GM19043 (cell line): ENCODE data around the gene POLR2A.
"Not testable (repeated sequence)": the region's sequence is repeated elsewhere in the genome, so short reads cannot be mapped to it uniquely, and the experiment has no call there.

Experiments used
- ATAC-seq: cut with Tn5 transposase; IDR thresholded peaks from one replicate; pipeline ENCODE4 v1.9.1; 2021; ENCODE audit warnings: low read depth; ENCODE audit not compliant: unreplicated experiment

Gene POLR2A

DNA sequence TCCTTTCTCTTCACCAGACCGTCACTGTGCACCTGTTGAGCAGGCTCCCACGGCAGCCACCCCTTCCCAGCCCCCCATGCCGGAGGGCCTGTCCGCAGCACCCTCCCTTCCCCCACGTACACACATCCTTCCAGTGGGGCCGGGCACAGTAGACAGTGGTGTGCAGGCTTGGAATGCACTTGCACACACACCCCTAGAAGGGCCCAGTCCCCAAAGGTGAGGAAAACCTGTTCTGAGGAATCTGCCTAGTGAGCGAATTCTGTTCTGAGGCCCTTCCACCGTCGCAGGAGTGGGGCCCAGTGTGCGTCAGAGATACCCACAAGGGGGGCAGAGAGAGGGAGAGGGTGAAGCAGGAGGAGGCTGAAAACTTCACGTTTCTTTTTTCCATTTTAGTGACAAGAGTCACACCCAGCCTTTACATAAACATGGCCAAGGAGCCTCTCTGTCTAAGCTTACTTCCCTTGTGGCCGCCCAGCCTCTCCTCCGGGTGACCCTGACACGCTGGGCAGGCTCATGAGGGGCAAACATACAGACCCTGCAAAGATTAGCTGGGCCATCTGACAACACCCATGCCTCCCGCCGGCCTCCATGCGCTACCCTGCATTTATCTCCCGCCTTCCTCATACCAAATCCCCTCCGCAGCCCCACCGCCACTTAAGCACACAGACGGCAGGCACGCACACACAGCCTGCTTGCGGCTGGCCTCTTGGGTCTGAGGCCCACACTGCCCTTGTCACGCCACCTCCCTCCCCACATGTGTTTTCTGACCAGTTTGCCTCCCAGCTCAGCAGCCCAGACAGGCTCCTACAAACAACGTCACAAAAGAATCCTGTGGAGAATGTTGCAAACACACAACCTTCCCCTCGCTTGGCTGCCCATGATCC is 6.5 kb upstream of the POLR2A start:
- ATAC-seq, result no peak

DNA sequence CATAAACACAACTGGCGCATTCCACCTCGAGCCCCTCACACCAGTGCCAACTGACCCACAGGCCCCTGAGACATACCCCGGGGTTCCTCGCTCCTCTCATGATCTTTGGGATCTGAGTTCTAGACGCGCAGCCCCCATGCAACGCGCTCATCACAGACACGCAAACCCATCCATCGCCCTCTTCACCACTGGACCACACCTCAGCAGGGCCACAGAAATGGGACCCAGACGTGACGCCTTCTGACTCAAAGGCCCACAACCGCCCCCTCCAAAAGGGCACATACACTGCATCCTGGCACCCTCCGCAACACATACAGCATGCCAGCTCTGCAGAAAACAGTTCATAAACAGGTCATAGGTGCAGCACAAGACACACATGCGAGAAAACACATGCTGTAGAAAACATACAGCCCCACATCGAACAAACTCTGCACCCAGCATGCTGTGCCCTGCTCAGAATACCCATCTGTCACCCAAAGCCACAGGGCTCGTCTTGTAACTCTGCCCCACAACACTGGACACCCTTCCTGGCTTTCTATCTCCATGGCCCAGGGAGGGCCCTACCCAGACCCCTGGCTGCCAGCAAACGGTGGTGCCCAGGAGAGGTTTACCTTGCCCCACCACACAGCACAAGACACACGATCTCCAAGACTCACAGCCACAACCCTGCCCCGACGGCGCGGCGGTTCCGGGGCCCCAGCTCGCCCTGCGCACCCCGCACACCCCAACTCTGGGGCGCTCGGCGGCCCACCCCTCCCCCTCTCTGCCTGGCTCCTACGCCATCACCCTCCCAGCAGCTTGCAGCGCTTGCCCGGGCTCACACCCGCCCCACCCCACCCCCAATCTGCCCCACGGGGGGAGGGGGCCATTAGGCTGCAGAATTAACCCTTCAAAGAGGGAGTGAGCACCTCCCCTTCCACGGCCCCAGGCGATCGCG is 5.6 kb upstream of the POLR2A start:
- no peak for ATAC-seq

DNA sequence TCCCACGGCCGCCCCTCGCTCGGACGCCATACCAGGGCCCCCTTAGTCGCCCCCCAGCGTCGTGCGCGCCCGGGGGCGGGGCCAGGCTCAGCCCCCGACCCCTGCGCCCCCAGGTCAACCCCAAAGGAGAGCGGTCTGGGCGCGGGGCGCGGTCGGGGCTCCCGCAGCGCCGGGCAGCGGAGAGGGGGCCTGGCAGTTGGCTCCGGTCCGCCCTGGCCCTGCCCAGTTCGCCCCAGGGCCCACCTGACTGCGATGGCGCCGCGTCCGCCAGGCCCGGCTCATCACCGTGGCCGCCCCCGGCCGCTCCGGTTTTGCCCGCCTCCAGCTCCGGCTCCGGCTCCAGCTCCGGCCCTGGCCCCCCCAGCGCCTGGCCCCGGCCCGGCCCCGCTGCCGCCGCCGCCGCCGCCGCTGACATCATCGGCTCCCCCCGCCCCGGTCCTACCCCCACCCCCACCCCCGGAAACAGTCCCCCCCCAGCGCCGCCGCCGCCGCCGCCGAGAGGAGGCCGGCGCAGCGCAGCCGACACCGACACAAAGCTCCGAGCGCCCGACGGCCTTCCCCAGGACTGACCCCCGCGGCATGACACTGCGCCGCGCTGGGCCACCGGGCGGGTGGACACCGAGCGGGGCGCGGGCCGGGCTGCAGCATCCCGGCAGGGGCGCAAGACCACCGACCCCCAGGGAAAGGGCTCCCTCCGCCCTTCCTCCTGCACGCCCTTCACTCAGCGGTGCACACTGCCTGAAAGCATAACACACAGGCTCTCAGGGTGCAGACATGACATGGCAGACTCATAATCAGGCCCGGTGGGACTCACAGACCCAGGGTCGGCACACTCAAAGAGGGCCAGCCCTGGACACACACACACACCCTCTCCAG is 4.7 kb upstream of the POLR2A start, which contains the start of gene ZBTB4:
ZBTB4 (minus strand) TSS at position 419 of the 876 bp plus-strand sequence. CDS start 12,830 bp downstream, outside the sequence.
- no peak for ATAC-seq

DNA sequence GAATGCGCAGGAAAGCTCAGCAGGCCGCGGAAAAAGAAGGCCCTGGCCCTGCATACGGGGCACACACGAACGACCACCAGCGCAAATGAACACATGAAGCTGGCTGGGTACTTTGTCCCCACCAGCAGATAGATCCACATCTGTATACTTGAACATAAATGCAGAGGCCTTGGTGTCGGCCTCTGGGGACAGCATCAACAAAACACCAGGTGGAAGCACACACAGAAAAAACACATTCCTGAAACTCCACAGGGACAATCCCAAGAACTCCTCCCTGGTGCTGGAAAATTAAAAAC is 4.1 kb upstream of the POLR2A start:
- ATAC-seq, result no peak

DNA sequence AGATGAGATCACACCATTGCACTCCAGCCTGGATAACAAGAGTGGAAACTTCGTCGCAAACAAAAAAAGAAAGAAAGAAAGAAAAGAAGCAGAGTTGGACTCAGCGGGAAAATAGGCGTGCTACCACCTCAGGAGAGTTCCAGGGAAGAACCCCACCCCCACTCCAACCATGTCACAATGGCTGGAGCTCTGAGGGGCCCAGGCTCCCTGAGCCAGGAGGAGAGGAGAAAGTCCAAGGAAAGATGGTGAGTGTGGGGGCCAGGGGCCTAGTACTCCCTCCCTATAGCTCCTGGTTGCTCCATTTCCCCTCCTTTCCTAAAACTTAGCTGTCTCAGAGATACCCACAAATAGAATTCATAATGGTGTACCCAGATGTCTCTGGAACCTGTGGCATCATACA is 2.9 kb upstream of the POLR2A start, which contains the start of gene SLC35G6:
SLC35G6 (plus strand) TSS at position 172 of the 400 bp plus-strand sequence; CDS start at position 243, 71 bp downstream.
- ATAC-seq, result not testable (repeated sequence)

DNA sequence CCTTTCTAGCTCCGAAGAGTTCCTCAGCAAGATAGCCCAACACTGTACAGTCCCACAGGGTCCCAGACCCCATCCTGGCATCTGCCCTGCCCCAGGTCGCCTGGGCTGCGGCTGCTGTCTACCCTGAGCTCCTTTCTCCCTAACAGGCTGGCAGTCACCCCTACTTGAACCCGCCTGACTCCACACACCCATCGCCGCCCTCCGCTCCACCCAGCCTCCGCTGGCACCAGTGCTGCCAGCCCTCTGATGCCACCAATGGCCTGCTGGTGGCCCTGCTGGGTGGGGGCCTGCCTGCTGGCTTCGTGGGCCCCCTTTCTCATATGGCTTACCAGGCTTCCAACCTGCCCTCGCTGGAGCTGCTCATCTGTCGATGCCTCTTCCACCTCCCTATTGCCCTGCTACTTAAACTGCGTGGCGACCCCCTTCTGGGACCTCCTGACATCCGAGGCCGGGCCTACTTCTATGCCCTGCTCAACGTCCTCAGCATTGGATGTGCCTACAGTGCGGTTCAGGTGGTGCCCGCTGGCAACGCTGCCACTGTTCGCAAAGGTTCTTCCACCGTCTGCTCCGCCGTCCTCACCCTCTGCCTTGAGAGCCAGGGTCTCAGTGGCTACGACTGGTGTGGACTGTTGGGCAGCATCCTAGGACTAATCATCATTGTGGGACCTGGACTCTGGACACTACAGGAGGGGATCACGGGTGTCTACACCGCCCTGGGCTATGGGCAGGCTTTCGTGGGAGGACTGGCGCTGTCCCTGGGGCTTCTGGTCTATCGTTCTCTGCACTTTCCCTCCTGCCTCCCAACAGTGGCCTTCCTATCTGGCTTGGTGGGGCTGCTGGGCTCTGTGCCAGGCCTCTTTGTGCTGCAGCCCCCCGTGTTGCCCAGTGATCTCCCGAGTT is 2.1 kb upstream of the POLR2A start:
- ATAC-seq, result not testable (repeated sequence)

DNA sequence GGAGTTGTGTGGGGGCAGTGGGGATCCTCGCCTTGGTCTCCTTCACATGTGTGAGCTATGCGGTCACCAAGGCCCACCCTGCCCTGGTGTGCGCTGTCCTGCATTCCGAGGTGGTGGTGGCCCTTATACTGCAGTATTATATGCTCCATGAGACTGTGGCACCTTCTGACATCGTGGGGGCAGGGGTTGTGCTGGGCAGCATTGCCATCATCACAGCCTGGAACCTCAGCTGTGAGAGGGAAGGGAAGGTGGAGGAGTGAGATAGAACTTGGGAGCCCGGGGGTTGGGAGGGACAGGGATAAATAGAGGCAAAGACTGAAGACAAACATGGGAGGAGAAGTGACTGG is 1.5 kb upstream of the POLR2A start:
- not testable (repeated sequence) for ATAC-seq

DNA sequence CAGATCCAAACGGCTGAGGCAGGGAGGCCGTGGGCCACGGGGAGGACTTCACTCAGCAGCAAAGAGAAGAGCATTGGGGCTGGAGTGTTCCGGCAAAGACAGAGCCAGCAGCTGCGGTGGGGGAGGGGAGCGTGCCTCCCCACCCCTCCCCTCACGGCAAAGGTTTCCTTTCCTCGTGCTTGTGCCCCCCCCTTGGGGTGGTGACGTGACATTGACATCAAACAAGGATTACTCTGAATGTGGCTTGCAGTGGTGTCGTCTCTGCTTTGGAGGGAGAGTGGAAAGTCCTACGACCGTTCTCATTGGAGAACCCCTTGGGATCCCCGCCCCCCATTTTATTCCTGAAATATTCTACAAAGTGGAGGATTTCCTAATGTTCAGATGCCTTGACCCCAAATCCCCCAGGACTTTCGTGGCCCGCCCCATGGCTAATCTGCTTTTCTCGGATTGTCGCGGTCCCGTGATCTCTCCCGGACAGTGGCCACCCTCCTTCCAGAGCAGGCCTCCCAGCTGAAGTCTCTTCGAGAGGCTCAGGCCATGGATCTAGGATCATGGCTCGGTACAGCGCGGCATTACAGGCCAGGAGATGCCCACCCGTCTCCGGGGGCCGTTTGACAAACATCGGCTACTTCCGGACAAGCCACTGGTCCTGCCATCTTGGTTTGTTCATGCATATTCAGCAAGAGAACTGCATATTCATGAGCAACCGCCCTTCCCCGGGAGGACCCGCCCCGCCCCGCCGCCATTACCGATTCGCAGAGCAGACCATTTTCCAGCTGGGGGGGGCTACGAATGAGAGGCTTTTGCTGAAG is 705 bp upstream of the POLR2A start:
- ATAC-seq, result peak; percentile 44

DNA sequence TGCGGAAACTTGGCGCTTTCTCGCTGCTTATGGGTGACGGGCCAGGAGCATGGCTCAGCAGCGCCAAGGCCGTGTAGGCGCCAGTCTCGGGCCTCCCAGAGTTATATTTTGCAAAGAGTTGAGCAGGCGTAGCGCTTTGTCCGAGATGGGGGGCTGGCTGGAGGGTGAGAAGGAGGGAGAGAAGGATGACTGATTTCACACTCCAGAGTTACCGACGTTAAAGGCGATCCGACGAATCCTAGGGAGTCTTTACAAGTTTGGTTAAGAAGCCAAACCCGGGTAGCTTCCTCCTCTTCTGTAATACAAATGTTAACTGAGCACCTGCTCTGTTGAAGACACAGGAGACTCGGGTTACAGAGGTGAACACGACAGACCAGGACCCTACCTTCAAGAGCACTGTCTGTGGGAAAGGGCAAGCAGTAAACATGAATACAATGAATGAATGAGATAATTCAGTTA is 782 bp downstream of the POLR2A start:
- ATAC-seq, result no peak

DNA sequence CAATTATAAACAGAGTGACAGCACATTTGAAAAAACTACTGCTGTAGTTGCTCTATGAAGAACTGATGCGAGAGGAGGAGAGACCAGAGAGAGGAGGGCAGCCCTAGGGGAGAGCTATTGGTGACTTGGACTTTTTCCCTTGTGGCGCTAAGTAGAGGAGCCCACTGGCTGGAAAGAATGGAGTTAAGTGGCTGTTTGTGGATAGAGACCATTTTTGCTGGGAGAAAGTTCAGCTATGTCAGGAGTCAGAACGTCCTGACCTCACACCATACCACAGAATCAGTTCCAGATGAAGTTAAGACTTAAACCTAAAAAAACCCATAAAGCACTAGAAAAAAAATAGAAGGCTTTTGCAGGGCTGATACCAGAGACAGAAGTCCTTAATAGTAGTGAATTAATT is 2.0 kb downstream of the POLR2A start:
- ATAC-seq, result no peak

DNA sequence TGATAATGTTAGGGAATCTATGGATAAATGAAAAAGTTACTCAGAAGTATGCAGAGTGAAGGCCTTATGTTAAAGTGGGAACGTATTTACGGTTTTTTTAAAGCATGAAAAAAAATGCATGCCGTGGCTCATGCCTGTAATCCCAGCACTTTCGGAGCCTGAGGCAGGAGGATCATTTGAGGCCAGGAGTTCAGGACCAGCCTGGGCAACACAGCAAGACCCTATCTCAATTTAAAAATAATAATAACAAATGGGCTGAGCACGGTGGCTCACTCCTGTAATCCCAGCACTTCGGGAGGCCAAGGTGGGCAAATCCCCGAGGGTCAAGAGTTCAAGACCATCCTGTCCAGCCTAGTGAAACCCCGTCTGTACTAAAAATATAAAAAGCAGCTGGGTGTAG is 6.0 kb downstream of the POLR2A start:
- no peak for ATAC-seq

DNA sequence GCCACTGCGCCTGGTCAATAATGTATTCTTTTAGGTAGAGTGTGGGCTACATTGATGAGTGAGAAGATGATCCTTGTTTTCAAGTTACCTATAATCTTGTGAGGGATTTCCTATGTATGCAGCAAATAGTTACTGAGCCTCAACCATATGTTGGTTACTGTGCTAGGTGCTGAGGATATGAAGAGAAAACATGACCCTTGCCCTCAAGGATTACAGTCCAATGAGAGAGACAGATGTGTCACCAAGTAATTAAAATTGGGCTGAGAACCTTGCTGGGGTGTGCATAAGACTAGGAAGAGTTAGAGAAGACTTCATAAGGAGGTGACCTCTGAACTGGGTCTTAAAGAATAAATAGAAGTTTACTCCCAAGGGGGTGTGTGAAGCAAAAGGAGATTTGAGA is 7.4 kb downstream of the POLR2A start:
- ATAC-seq, result no peak

DNA sequence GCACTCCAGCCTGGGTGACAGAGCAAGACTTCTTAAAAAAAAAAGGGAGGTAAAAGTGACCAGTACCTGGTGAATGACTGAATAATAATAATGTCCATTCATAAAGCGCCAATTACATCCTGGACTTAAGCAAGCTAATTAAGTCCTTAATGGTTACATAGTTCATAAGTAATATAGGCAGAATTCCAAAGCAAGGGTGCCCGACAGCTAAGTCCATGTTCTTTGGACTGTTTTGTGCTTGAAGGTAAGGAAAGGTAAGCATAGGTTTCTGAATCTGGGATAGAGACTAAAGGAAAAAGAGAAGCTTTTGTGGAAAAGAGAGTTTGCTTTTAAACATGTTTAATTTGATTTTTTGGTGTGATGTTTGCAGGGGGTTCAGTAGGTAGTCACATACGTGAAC is 9.8 kb downstream of the POLR2A start:
- ATAC-seq, result no peak

DNA sequence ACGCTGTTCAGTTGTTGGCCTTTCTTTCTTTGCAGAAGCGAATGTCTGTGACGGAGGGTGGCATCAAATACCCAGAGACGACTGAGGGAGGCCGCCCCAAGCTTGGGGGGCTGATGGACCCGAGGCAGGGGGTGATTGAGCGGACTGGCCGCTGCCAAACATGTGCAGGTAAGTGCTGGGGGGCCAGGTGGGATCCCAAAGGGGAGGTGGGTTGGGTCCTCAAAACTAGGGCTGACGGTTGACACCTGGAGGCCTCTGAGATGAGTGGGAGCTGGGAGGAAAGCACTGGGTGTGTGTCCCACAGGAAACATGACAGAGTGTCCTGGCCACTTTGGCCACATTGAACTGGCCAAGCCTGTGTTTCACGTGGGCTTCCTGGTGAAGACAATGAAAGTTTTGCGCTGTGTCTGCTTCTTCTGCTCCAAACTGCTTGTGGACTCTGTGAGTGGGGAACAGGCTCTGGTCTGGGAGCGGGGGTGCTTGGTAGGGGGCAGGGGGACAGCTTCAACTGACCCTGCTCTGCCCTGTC is 11.8 kb downstream of the POLR2A start:
- ATAC-seq, result no peak

DNA sequence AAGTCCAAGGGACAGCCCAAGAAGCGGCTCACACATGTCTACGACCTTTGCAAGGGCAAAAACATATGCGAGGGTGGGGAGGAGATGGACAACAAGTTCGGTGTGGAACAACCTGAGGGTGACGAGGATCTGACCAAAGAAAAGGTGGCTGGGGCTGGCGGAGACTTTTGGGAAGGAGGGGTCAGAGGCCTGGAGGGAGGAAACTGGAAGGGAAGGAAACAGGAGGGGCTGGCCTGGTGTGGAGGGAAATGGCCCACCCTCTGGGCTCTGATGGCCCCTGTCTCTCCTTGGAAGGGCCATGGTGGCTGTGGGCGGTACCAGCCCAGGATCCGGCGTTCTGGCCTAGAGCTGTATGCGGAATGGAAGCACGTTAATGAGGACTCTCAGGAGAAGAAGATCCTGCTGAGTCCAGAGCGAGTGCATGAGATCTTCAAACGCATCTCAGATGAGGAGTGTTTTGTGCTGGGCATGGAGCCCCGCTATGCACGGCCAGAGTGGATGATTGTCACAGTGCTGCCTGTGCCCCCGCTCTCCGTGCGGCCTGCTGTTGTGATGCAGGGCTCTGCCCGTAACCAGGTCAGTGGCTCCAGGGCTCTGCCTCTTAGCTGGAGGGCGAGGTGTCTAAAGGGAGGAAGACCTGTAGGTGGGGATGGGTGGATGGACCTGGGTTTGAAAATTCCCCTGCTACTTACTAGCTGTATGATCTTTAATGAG is 12.5 kb downstream of the POLR2A start:
- ATAC-seq, result no peak

DNA sequence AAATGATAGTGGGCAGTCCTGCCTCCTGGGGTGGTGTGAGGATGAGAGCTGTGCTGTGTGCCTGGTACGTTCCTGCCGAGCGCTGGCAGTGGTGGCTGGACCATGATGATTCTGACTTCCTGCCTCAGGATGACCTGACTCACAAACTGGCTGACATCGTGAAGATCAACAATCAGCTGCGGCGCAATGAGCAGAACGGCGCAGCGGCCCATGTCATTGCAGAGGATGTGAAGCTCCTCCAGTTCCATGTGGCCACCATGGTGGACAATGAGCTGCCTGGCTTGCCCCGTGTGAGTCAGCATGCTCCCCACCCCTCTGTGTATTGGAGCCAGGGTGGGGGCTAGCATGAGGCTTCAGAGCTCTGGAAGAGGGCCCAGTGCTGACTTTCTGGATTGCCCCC is 13.1 kb downstream of the POLR2A start:
- no peak for ATAC-seq

DNA sequence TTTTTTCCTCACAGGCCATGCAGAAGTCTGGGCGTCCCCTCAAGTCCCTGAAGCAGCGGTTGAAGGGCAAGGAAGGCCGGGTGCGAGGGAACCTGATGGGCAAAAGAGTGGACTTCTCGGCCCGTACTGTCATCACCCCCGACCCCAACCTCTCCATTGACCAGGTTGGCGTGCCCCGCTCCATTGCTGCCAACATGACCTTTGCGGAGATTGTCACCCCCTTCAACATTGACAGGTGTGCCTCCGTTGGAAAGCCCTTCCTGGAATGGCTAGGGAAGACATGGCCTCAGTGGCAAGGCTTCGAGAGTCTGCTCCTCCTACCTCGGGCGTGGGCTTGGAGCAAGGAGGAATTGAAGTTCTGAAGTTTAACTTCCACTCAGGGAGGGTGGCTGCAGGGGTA is 13.5 kb downstream of the POLR2A start:
- ATAC-seq, result no peak

DNA sequence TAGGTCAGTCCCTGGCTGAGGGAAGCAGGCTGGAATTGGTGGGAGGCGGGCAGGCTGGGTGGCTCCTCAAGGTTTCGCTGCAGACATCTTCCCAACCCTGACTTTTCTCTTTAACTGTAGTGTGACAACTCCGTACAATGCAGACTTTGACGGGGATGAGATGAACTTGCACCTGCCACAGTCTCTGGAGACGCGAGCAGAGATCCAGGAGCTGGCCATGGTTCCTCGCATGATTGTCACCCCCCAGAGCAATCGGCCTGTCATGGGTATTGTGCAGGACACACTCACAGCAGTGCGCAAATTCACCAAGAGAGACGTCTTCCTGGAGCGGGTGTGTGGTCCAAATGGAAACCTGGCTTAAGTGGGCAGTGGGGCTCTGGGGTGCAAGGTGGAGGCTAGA is 15.0 kb downstream of the POLR2A start:
- ATAC-seq, result no peak
